Smooth muscle cell of the brain vasculature (primary cell): ENCODE measurements around the gene P2RX7.

ENCODE experiments used
- DNase-seq: peaks from one replicate; pipeline ENCODE4 v3.0.0-alpha.2; 2012; ENCODE audit warnings: low read depth, low spot score

The P2RX7 gene

GRCh38 chr12:121110211-121110940 lies 22.3 kb upstream of the P2RX7 start:
- DNase-seq, result peak; percentile 21

GRCh38 chr12:121111684-121112083 lies 21.0 kb upstream of the P2RX7 start:
- DNase-seq, result no peak

GRCh38 chr12:121112496-121112895 lies 20.2 kb upstream of the P2RX7 start:
- DNase-seq, result no peak

- DNase-seq, result no peak
These were observed 19.6 kb upstream of the P2RX7 start for GRCh38 chr12:121113057-121113456.

GRCh38 chr12:121114019-121114639 lies 18.5 kb upstream of the P2RX7 start:
- no peak for DNase-seq

DNA sequence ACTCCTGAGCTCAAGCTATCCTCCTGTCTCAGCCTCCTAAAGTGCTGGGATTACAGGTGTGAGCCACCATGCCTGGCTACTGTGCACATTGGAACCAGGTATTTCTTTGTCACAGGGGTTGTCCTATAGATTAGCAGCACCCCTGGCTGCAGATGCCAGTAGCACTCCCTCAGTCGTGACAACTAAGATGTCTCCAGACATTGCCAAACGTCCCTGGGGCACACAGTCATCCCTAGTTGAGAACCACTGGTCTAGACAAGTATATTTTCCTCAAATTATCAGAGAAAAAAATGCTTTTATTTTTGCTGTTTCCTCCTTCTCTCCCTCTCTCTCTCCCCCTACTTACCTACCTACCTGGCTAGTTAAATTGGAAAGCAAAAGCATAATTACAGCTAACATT lies 17.9 kb upstream of the P2RX7 start:
- DNase-seq, result no peak

GRCh38 chr12:121115530-121115929 lies 17.1 kb upstream of the P2RX7 start:
- no peak for DNase-seq

- no peak for DNase-seq
These were observed 16.1 kb upstream of the P2RX7 start for GRCh38 chr12:121116318-121117225.

DNA sequence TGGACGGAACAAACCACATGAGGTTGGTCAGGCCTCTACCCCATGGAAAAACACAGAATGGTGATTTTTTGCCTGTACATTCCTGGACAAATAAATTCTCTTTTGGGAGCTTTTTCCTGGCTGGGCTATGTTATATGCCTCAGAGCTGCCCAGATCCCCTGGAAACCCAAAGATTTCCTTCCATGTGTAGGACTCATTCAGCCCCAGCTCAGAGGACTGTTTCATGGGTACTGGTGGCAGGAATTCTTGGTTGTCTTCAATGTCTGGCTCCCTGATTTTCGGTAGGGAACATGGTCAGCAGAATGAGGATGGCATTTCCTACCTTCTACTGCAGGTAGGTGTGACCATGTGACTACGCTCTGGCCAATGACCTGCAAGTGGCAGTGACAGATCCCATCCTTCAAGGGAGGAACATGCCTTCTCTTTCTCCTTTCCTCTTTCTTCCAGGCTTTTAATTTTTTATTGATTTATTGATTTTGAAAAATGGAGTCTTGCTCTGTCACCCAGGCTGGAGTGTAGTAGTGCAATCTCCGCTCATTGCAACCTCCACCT lies 15.4 kb upstream of the P2RX7 start:
- DNase-seq, result no peak

- DNase-seq, result no peak
These were observed 12.4 kb upstream of the P2RX7 start for GRCh38 chr12:121120323-121120722.

- no peak for DNase-seq
These were observed 11.5 kb upstream of the P2RX7 start for GRCh38 chr12:121120989-121121755.

GRCh38 chr12:121121805-121122204 lies 10.9 kb upstream of the P2RX7 start:
- no peak for DNase-seq

- DNase-seq, result no peak
These were observed 9.2 kb upstream of the P2RX7 start for GRCh38 chr12:121123488-121123887.

- no peak for DNase-seq
These were observed 8.1 kb upstream of the P2RX7 start for GRCh38 chr12:121124402-121125109.

GRCh38 chr12:121127501-121127900 lies 5.2 kb upstream of the P2RX7 start:
- DNase-seq, result no peak

GRCh38 chr12:121128908-121129810 lies 3.5 kb upstream of the P2RX7 start:
- no peak for DNase-seq

GRCh38 chr12:121129811-121130147 lies 2.9 kb upstream of the P2RX7 start:
- DNase-seq, result no peak

DNA sequence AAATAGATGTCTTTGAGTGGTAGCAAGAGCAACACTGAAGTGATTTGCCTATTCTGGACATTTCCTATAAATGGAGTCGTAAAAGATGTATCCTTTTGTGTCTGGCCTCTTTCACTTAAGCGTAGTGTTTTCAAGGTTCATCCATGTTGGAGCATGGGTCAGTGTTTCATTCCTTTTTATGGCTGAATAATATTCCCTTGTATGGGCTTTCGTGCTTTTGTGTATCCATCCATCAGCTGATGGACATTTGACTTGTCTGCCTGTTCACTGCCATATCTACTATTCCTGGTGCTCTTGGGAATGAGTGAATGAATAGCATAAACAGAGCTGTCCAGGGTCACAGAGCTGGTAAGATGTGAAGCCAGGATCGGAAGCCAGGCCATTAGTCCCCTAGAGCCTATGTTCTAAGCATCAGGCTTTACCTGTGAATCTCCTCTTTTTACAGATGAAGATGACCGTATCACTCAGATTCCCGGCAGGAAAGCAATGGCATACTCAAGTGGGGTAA lies 1.8 kb upstream of the P2RX7 start:
- DNase-seq, result no peak

GRCh38 chr12:121131941-121132341 lies 735 bp upstream of the P2RX7 start:
- no peak for DNase-seq

DNA sequence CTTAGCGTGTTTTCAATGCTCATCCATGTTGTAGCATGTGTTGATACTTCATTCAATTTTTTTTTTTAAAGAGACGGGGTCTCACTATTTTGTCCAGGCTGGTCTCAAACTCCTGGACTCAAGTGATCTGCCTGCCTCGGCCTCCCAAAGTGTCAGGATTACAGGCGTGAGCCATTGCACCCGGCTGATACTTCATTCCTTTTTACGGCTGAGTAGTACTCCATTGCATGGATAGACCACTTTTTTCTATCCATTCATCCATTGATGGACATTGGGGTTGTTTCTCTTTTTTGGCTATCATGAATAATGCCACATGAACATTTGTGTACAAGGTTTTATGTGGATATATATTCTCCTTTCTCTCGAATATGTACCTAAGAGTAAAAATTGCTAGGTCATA lies 1.2 kb downstream of the P2RX7 start:
- DNase-seq, result no peak
